ENCODE measurements around the gene CLSTN2.

- TF ChIP-seq CTCF (IDR thresholded peaks at IDR 0.05) (no peak), POLR2A (IDR thresholded peaks at IDR 0.05) (no peak), EP300 (IDR thresholded peaks at IDR 0.05) (no peak)
These were observed 298.7 kb downstream of the CLSTN2 start for GRCh38 chr3:140233702-140234101.
